GM19395 (cell line): Measurements from ENCODE around the gene DNAH8.
"Not testable (repeated sequence)": the region's sequence is repeated elsewhere in the genome, so short reads cannot be mapped to it uniquely, and the experiment has no call there.

Experiments
- ATAC-seq: cut with Tn5 transposase; IDR thresholded peaks from one replicate; pipeline ENCODE4 v1.9.1; 2021; ENCODE audit warnings: mild to moderate bottlenecking, moderate library complexity; ENCODE audit not compliant: unreplicated experiment

Gene DNAH8

GRCh38 chr6:38796006-38796405, 80.9 kb downstream of the DNAH8 start:
- ATAC-seq = no peak

GRCh38 chr6:38796437-38796836, 81.3 kb downstream of the DNAH8 start:
- ATAC-seq = not testable (repeated sequence)

- no peak for ATAC-seq
Measured at GRCh38 chr6:38796850-38797249, 81.7 kb downstream of the DNAH8 start.

- ATAC-seq = no peak
Measured at GRCh38 chr6:38797391-38797790, 82.3 kb downstream of the DNAH8 start.

GRCh38 chr6:38799529-38800184, 84.5 kb downstream of the DNAH8 start:
- no peak for ATAC-seq

GRCh38 chr6:38801305-38801704, 86.2 kb downstream of the DNAH8 start:
- no peak for ATAC-seq

- no peak for ATAC-seq
Measured at GRCh38 chr6:38802497-38802896, 87.4 kb downstream of the DNAH8 start.

- ATAC-seq = no peak
Measured at GRCh38 chr6:38803129-38803528, 88.0 kb downstream of the DNAH8 start.

GRCh38 chr6:38804358-38804757, 89.2 kb downstream of the DNAH8 start:
- ATAC-seq = no peak

GRCh38 chr6:38805127-38805655, 90.1 kb downstream of the DNAH8 start:
- no peak for ATAC-seq

GRCh38 chr6:38805692-38806091, 90.6 kb downstream of the DNAH8 start:
- ATAC-seq = no peak

- peak; percentile 62 for ATAC-seq
Measured at GRCh38 chr6:38806271-38806670, 91.2 kb downstream of the DNAH8 start.

GRCh38 chr6:38806833-38807232, 91.7 kb downstream of the DNAH8 start:
- no peak for ATAC-seq

- ATAC-seq = no peak
Measured at GRCh38 chr6:38808039-38808438, 92.9 kb downstream of the DNAH8 start.

- ATAC-seq = no peak
Measured at GRCh38 chr6:38813041-38813823, 98.1 kb downstream of the DNAH8 start.

- ATAC-seq = no peak
Measured at GRCh38 chr6:38814761-38815160, 99.7 kb downstream of the DNAH8 start.

GRCh38 chr6:38815250-38815649, 100.1 kb downstream of the DNAH8 start:
- ATAC-seq = no peak

- no peak for ATAC-seq
Measured at GRCh38 chr6:38818691-38819090, 103.6 kb downstream of the DNAH8 start.

- ATAC-seq = no peak
Measured at GRCh38 chr6:38822963-38823362, 107.9 kb downstream of the DNAH8 start.

GRCh38 chr6:38824243-38824894, 109.3 kb downstream of the DNAH8 start:
- ATAC-seq = no peak

- ATAC-seq = no peak
Measured at GRCh38 chr6:38827024-38827423, 111.9 kb downstream of the DNAH8 start.

- ATAC-seq = no peak
Measured at GRCh38 chr6:38831865-38832264, 116.8 kb downstream of the DNAH8 start.
